GM12892 (cell line): ENCODE data around the gene CGNL1.

Experiments
- DNase-seq: peaks from one replicate; pipeline ENCODE4 v3.0.0; 2011; ENCODE audit not compliant: insufficient read length
- FAIRE-seq: peaks from 2 replicates; lab custom pipeline; 2011; peaks lifted over from hg19 to GRCh38; lab: Jason Lieb, UNC
- POLR2A ChIP-seq: IDR thresholded peaks from 2 replicates; pipeline ENCODE4 v1.6.1; 2011; ENCODE audit warnings: low read depth, low read length, control low read depth
- POLR2AphosphoS5 ChIP-seq: IDR thresholded peaks from 2 replicates; pipeline ENCODE4 v1.6.1; 2011; ENCODE audit warnings: low read depth, low read length, control low read depth
- TAF1 ChIP-seq: IDR thresholded peaks from 2 replicates; pipeline ENCODE4 v1.6.1; 2011; ENCODE audit warnings: low read depth, mild to moderate bottlenecking, control low read depth, low read length, borderline replicate concordance

The CGNL1 gene

DNA sequence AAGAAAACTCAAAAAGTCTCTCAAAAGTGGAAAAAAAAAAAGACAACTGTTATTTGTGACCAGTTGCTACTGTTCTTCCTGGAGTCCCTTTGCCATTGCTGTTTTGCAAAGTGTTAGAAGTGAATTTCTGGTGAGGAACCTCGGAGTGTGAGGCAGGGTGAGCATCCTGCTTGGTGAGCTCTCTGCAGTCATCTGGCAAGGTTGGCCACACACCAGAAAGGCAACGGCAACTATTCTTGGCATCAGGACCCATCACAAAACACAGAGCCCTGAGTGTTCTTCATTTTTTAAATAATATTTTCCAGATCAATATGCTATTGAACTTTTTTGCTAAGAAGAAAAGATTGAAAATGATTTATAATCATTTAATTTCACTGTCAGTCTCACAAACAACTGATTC lies 60.7 kb downstream of the CGNL1 start:
- TF ChIP-seq TAF1: no peak
- TF ChIP-seq POLR2AphosphoS5: no peak
- no peak for TF ChIP-seq POLR2A
- DNase-seq: no peak
- FAIRE-seq: no peak

DNA sequence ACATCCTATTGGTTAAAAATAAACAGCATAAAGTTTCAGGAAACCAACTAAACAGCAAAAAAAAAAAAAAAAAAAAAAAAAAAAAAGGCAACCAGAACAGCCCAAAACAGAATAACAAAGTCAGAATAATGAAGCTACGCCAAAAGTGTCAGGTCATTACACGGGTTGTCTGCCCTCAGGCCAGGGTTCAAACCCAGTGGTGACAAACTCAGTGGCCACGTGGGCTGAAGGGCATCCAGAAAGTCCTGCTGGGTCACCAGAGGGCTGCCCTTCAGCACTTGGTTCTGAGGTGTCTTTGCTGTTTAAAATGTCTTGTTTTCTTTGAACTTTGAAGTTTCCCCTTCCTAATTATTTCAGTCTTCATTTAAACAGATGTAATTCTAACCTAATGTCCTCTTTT lies 61.3 kb downstream of the CGNL1 start:
- no peak for DNase-seq
- no peak for FAIRE-seq
- no peak for TF ChIP-seq POLR2A
- TF ChIP-seq TAF1: no peak
- no peak for TF ChIP-seq POLR2AphosphoS5

DNA sequence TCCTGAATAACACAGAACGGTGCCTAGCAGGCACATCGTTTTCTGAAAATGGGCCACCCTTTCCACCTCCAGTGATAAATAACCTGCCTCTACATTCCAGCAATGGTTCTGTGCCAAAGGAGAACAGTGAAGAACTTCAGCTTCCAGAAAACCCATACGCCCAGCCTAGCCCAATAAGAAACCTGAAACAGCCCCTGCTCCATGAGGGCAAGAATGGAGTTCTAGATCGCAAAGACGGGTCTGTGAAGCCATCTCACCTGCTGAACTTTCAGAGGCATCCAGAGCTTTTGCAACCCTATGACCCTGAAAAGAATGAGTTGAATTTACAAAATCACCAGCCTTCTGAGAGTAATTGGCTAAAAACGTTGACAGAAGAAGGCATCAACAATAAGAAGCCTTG lies 61.9 kb downstream of the CGNL1 start:
- FAIRE-seq: no peak
- TF ChIP-seq TAF1 (no peak), POLR2A (no peak), POLR2AphosphoS5 (no peak)
- no peak for DNase-seq

DNA sequence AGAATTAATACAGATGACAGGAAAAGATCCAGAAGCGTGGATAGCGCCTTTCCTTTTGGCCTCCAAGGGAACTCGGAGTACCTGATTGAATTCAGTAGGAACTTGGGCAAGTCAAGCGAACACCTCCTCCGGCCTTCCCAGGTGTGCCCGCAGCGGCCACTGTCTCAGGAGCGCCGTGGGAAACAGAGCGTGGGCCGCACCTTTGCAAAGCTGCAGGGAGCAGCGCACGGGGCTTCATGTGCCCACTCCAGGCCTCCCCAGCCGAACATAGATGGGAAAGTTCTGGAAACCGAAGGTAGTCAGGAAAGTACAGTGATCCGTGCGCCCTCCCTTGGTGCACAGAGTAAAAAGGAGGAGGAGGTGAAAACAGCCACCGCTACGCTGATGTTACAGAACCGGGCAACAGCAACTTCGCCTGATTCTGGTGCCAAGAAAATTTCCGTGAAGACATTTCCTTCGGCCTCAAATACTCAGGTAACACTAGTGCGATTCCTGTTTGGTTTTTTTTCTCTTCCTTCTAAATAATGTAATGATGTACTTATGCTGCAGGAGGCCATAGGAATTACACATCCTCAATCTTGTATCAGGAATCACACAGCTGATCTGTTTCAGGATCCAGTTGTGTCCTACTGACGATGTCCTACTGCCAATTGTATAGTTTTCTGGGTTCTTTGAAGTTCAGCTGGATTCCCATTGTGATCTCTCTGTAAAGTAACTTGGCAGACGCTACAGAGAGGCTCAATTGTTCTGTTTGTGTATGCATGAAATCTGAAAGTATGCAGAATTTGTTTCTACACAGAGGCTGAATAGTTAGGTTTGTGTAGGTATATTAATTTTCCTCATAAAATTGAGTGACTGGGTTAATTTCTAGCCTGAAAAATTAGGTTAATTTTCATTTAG lies 63.1 kb downstream of the CGNL1 start:
- FAIRE-seq: no peak
- TF ChIP-seq POLR2A (no peak), TAF1 (no peak), POLR2AphosphoS5 (no peak)
- no peak for DNase-seq

DNA sequence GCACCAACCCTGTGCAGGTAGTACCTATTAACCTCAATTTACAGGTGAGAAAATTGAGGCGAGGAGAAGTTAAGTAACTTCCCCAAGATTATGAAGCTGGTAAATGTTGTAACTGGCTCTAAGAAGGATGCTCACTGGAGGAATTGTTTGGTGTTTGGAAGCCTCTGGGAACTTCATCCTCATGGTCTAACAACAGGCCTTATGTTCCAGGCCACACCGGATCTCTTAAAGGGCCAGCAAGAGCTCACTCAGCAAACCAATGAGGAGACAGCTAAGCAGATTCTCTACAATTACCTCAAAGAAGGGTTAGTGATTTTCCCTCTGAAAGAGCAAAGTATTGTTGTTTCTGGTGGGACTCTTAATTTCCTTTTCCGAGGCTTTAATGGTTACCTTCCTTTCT lies 63.9 kb downstream of the CGNL1 start:
- FAIRE-seq (no peak), DNase-seq (no peak)

DNA sequence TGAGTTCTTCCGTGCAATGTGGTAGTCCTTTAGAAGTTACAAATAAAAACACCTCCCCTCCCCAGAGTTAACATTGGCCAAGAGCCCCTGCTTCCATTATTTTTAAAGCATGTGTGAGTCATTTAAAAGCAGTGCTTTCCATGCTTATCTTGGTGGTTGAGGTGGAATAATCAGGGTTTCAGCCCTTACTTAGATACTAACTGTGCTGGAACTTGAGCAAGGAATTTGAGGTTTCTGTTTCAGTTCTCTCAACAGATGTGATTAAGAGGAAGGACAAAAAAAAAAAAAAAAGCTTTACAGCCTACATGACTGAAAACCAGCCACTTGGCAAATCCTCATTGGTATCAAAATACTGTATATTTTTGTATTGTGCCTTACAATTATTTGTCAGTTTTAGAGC lies 64.5 kb downstream of the CGNL1 start:
- DNase-seq (no peak), FAIRE-seq (no peak)

More for the DNA sequence above, 63.9 kb downstream of the CGNL1 start:
- TF ChIP-seq TAF1 (no peak), POLR2AphosphoS5 (no peak), POLR2A (no peak)

DNA sequence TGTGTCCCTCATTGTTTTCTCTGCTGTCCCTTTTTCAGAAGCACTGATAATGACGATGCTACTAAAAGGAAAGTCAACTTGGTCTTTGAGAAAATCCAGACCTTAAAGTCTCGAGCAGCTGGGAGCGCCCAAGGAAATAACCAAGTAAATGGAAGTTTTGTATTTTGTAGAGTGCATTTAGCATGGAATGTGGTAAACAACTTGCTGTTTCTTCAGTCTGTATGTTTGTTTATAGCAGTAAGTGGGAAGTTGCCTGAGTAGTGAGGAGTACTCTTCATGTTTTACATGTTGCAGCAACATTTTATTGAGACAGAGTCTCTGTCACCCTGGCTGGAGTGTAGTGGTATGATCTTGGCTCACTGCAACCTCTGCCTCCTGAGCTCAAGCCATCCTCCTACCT lies 66.0 kb downstream of the CGNL1 start:
- TF ChIP-seq POLR2AphosphoS5 (no peak), TAF1 (no peak), POLR2A (no peak)
- FAIRE-seq (no peak), DNase-seq (no peak)

More for the DNA sequence above, 64.5 kb downstream of the CGNL1 start:
- TF ChIP-seq TAF1 (no peak), POLR2A (no peak), POLR2AphosphoS5 (no peak)

DNA sequence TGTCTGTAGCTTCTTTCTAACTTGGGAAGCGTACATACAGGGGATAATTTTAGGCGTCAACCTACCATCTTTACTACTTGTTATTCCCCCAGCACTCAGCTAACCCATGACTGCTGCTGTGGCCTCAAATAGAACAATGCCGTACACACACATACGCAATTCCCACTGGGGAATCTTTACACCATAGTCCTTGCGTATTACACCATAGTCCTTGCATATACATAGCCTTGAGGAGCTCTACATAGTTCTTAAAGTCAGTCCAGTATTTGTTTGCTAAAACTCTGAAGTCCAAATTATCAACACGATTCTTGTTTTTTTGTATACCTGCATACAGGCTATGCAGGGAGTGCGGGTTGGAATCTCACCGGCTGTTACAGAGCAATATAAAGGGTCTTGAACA lies 67.2 kb downstream of the CGNL1 start:
- no peak for FAIRE-seq
- DNase-seq: no peak
- TF ChIP-seq TAF1: no peak

DNA sequence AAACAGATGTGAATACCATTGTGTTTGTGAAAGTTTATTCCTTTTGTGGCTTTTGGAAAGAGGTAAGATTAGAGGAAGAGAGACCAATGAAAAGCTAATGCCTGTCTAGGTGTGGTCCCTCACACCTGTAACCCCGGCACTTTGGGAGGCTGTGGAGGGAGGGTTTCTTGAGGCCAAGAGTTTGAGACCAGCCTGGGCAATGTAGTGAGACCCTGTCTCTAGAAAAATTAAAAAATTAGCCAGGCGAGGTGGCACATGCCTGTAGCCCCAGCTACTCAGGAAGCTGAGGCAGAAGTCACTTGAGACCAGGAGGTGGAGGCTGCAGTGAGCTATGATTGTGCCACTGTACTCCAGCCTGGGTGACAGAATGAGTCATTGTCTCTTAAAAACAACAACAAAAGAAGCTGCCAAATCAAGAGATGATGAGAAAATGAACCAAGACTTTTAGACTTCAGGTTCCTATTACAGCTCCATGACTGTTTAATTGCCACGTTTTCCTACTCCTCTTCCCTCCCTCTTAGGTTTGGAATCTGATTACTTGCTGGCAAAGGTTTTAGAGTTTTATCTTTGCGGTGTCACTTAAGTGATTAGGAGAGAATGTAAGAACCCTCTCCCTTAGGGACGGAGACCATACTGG lies 68.7 kb downstream of the CGNL1 start:
- FAIRE-seq: no peak
- TF ChIP-seq POLR2A (no peak), TAF1 (no peak), POLR2AphosphoS5 (no peak)
- DNase-seq: no peak

DNA sequence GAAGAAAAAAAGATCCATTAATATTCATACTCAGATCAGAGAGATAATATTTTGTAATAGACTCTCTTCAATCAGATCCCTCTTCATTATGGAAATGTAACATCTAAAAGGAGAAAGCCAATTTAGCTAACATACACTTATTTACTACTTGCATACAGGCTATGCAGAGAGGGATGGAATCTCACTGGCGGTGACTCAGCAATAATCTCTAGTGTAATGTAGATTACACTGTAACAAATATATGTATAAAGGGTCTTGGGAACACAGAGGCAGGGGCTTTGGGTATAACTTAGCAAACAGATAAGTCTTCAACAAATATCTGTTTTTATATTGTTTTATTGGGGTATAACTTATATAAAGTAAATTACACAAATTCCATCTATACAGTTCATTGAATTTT lies 69.6 kb downstream of the CGNL1 start:
- FAIRE-seq (no peak), DNase-seq (no peak)

DNA sequence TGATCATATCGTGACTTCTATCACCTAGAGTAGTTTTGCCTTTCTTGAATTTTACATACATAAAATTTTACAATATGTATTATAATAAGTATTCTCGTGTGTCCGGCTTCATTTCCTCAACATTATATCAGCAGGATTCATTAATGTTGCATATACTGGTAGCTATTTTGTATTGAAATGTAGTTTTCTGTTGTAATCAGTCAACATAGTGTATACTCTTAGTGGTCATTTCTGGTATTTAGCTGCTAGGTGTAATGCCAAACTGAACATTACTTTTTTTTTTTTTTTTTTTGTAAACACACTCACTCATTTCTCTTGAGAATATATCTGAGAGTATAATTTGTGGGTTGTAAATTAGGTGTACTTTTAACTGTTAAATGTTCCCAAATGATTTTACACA lies 70.1 kb downstream of the CGNL1 start:
- DNase-seq (no peak), FAIRE-seq (no peak)
- TF ChIP-seq TAF1 (no peak), POLR2AphosphoS5 (no peak), POLR2A (no peak)

More for the DNA sequence above, 69.6 kb downstream of the CGNL1 start:
- TF ChIP-seq POLR2AphosphoS5 (no peak), TAF1 (no peak), POLR2A (no peak)

DNA sequence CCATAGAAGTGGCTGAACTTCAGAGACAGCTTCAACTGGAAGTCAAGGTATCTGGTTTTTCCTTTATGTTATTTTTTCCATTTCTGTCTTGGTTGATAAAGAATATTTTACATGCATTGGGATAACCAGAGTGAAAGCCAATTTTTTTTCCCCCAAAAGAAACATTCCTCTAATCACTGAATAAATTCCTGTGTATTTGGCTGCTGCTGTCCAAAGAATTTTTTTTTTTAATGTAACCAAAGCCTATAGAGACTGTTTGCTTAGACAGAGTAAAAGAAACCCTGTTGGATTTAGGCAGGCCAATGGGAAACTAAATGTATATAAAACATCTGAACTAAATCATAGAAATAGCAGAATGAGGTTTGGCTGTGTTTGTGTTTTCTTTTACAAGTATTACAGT lies 75.2 kb downstream of the CGNL1 start:
- DNase-seq (no peak), FAIRE-seq (no peak)
- TF ChIP-seq POLR2AphosphoS5 (no peak), TAF1 (no peak), POLR2A (no peak)
